HCT116 (cell line): ENCODE results near the gene PIAS3.
"Not testable (repeated sequence)": the region's sequence is repeated elsewhere in the genome, so short reads cannot be mapped to it uniquely, and the experiment has no call there.

Experiments
- EZH2 ChIP-seq: fragments of 200-600 bp; sonication (generic); IDR thresholded peaks from 2 replicates; pipeline ENCODE4 v1.6.1; 2017; ENCODE audit warnings: antibody characterized with exemption, mixed run types
- POLR2A ChIP-seq: IDR thresholded peaks from 2 replicates; pipeline ENCODE4 v1.7.0; 2011; ENCODE audit warnings: borderline replicate concordance; ENCODE audit not compliant: insufficient read depth, insufficient read length; ENCODE audit errors: extremely low read depth
- SIN3A ChIP-seq: IDR thresholded peaks from 2 replicates; pipeline ENCODE4 v1.6.1; 2012; ENCODE audit warnings: low read depth
- TF ChIP-seq, protein P1 (sequence below), 3 experiments: fragments of 200-600 bp in 1 of 3; sonication (generic) in 1 of 3; IDR thresholded peaks in 2 of 3; conservative IDR thresholded peaks in 1 of 3; 2 replicates each; pipeline ENCODE4 v1.5.1; 2012 to 2017; ENCODE audit warnings: low read depth in 2 of 3, low read length in 2 of 3, antibody characterized with exemption in 1 of 3, borderline replicate concordance in 1 of 3, control low read depth in 1 of 3, mild to moderate bottlenecking in 1 of 3, mixed read lengths in 1 of 3, mixed run types in 1 of 3, moderate library complexity in 1 of 3; ENCODE audit not compliant: insufficient read depth in 1 of 3
- TF ChIP-seq, protein P2 (sequence below): IDR thresholded peaks from 2 replicates; pipeline ENCODE4 v1.6.1; 2012

DNA sequence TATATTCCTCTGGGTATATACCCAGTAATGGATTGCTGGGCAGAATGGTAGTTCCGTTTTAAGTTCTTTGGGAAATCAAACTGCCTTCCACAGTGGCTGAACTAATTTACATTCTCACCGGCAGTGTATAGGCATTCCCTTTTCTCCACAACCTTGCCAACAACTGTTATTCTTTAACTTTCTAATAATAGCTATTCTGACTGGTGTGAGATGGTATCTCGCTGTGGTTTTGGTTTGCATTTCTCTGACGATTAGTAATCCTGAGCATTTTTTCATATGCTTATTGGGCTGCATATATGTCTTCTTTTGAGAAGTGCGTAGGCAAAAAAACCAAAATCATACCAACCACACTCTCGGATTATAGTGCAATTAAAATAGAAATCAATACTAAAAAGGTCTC is 40.8 kb downstream of the PIAS3 start:
- not testable (repeated sequence) for TF ChIP-seq SIN3A, EZH2, POLR2A
- TF ChIP-seq, protein P1, sequence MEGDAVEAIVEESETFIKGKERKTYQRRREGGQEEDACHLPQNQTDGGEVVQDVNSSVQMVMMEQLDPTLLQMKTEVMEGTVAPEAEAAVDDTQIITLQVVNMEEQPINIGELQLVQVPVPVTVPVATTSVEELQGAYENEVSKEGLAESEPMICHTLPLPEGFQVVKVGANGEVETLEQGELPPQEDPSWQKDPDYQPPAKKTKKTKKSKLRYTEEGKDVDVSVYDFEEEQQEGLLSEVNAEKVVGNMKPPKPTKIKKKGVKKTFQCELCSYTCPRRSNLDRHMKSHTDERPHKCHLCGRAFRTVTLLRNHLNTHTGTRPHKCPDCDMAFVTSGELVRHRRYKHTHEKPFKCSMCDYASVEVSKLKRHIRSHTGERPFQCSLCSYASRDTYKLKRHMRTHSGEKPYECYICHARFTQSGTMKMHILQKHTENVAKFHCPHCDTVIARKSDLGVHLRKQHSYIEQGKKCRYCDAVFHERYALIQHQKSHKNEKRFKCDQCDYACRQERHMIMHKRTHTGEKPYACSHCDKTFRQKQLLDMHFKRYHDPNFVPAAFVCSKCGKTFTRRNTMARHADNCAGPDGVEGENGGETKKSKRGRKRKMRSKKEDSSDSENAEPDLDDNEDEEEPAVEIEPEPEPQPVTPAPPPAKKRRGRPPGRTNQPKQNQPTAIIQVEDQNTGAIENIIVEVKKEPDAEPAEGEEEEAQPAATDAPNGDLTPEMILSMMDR (IDR thresholded peaks at IDR 0.05 in 2 of 3, conservative IDR thresholded peaks at IDR 0.05 in 1 of 3; ENCODE audit: borderline replicate concordance in 1 of 3, insufficient read depth in 1 of 3, low read depth in 2 of 3, low read length in 2 of 3) = not testable (repeated sequence)
- TF ChIP-seq, protein P2, sequence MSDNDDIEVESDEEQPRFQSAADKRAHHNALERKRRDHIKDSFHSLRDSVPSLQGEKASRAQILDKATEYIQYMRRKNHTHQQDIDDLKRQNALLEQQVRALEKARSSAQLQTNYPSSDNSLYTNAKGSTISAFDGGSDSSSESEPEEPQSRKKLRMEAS = not testable (repeated sequence)
